Ovary (tissue), 3 donors: ENCODE results near the gene ARL2BP.
"Not testable (repeated sequence)": the region's sequence is repeated elsewhere in the genome, so short reads cannot be mapped to it uniquely, and the experiment has no call there.

Experiments used
- CTCF ChIP-seq, 3 donors: fragments of 450-650 bp in 2 of 3; fragments of 200-600 bp in 1 of 3; IDR thresholded peaks; one replicate each; pipeline versions ENCODE4 v1.5.1 to v1.8.0; 2016 to 2022; ENCODE audit warnings: antibody characterized with exemption in 3 of 3, mild to moderate bottlenecking in 1 of 3
- EP300 ChIP-seq: sonication (generic); formaldehyde crosslinking; IDR thresholded peaks from one replicate; pipeline ENCODE4 v1.6.1; 2017; ENCODE audit warnings: antibody characterized with exemption
- POLR2A ChIP-seq: fragments of 450-650 bp; IDR thresholded peaks from one replicate; pipeline ENCODE4 v1.6.1; 2017; ENCODE audit warnings: antibody characterized with exemption, mild to moderate bottlenecking, moderate library complexity
- donor health status: DM: no; HTN: no; CAD: no.

- TF ChIP-seq CTCF (IDR thresholded peaks at IDR 0.05); EP300; POLR2A: not testable (repeated sequence)
Observed at GRCh38 chr16:57267343-57267742, 22.3 kb downstream of the ARL2BP start.
